Measurements from ENCODE around the gene ACVR2A.

DNA sequence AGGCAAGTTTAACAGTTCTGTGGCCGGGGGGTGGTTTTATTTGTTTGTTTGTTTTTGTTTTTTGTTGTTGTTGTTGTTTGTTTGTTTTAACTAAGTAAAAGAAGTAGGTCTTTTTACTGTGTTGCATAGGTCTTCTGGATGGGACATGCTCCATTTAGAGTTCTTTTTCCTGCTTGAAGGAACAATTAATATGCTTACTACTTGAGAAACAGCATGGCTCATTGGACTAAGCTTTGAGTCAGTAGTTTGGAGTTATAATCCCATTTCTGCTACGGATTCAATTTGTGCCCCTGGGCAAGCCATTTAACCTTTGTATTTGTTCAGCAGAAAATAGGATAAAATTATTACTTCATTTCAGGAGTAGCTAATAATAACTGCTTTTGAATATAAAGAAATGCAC is 8.7 kb upstream of the ACVR2A start:
- TF ChIP-seq, protein P1, sequence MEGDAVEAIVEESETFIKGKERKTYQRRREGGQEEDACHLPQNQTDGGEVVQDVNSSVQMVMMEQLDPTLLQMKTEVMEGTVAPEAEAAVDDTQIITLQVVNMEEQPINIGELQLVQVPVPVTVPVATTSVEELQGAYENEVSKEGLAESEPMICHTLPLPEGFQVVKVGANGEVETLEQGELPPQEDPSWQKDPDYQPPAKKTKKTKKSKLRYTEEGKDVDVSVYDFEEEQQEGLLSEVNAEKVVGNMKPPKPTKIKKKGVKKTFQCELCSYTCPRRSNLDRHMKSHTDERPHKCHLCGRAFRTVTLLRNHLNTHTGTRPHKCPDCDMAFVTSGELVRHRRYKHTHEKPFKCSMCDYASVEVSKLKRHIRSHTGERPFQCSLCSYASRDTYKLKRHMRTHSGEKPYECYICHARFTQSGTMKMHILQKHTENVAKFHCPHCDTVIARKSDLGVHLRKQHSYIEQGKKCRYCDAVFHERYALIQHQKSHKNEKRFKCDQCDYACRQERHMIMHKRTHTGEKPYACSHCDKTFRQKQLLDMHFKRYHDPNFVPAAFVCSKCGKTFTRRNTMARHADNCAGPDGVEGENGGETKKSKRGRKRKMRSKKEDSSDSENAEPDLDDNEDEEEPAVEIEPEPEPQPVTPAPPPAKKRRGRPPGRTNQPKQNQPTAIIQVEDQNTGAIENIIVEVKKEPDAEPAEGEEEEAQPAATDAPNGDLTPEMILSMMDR (IDR thresholded peaks at IDR 0.05 in 2 of 3, conservative IDR thresholded peaks at IDR 0.05 in 1 of 3; ENCODE audit: borderline replicate concordance in 1 of 3, insufficient read depth in 1 of 3, low read depth in 2 of 3, low read length in 2 of 3), result no peak
- TF ChIP-seq, protein P2, sequence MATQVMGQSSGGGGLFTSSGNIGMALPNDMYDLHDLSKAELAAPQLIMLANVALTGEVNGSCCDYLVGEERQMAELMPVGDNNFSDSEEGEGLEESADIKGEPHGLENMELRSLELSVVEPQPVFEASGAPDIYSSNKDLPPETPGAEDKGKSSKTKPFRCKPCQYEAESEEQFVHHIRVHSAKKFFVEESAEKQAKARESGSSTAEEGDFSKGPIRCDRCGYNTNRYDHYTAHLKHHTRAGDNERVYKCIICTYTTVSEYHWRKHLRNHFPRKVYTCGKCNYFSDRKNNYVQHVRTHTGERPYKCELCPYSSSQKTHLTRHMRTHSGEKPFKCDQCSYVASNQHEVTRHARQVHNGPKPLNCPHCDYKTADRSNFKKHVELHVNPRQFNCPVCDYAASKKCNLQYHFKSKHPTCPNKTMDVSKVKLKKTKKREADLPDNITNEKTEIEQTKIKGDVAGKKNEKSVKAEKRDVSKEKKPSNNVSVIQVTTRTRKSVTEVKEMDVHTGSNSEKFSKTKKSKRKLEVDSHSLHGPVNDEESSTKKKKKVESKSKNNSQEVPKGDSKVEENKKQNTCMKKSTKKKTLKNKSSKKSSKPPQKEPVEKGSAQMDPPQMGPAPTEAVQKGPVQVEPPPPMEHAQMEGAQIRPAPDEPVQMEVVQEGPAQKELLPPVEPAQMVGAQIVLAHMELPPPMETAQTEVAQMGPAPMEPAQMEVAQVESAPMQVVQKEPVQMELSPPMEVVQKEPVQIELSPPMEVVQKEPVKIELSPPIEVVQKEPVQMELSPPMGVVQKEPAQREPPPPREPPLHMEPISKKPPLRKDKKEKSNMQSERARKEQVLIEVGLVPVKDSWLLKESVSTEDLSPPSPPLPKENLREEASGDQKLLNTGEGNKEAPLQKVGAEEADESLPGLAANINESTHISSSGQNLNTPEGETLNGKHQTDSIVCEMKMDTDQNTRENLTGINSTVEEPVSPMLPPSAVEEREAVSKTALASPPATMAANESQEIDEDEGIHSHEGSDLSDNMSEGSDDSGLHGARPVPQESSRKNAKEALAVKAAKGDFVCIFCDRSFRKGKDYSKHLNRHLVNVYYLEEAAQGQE (IDR thresholded peaks at IDR 0.05; ENCODE audit: low read depth), result no peak
- TF ChIP-seq FOSL1 (IDR thresholded peaks at IDR 0.05; ENCODE audit: low read depth), result no peak
- TF ChIP-seq EZH2phosphoT487 (IDR thresholded peaks at IDR 0.05; ENCODE audit: borderline replicate concordance), result no peak
- TF ChIP-seq ELF1 (IDR thresholded peaks at IDR 0.05; ENCODE audit: borderline replicate concordance, low read depth), result no peak
- no peak for TF ChIP-seq ZFX (IDR thresholded peaks at IDR 0.05)
- TF ChIP-seq EZH2 (IDR thresholded peaks at IDR 0.05), result no peak
- TF ChIP-seq TCF7L2 (IDR thresholded peaks at IDR 0.05; ENCODE audit: borderline replicate concordance, extremely low read depth, insufficient read depth, insufficient read length), result no peak
- TF ChIP-seq POLR2AphosphoS5 (IDR thresholded peaks at IDR 0.05; ENCODE audit: low read depth, low read length), result no peak
- no peak for TF ChIP-seq POLR2A (IDR thresholded peaks at IDR 0.05; ENCODE audit: borderline replicate concordance, extremely low read depth, insufficient read depth, insufficient read length)
- no peak for TF ChIP-seq CBX3 (IDR thresholded peaks at IDR 0.05; ENCODE audit: low read depth)
- TF ChIP-seq EGR1 (IDR thresholded peaks at IDR 0.05; ENCODE audit: low read depth), result no peak
- TF ChIP-seq JUND (IDR thresholded peaks at IDR 0.05), result no peak
- TF ChIP-seq RAD21 (IDR thresholded peaks at IDR 0.05; ENCODE audit: low read depth), result no peak
